ENCODE measurements around the gene NTM. TPM values are rescaled to one million over a fixed set of nuclear protein-coding genes. Genes with fewer than 3 reads are reported as not detected.

Gene NTM
- total and polyA plus RNA-seq, 2 donors (not counting 3 experiments of a cell fraction or from before 2014, with no cell fraction given) = 1.00 to 1.1 TPM

DNA sequence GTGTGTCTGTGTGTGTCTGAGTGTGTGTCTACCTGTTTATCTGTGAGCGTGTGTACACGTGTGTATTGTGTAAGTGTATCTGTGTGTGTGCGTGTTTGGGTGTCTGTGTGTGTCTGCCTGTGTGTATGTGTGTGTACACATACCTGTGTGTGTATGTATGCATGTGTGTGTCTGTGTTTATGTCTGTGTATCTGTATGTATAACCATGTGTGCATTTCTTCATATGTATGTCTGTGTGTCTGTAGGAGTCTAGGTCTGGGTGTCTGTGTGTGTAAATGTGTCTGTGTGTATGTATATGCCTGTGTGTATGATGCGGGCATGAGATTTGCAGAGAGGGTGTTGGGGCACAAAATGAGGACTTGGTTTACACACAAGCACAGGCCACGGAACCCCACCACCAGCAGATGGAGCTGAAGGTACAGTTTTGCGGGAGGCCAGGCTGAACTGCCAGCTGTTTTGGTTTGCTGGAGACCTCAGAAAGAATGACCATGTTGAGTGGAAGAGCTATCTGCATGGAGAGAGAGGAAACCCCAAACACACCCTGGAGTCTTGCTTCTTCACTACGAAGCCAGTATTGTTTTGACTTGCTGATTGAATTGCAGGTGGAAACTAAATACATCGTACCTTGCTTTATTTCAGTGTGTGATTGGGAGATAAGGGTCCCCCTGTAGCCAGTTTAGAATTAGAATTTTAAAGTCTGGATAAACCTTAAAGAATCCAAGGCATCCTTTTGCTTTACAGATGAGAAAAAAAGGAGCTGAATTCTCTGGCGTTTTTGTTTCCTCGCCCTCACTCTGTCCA lies 497.2 kb downstream of the NTM start:
- H3K9me1 ChIP-seq (replicated peaks; ENCODE audit: control insufficient read depth, extremely low read depth, insufficient read depth, low read length) = no peaks in the 10 kb centered on the region
- TF ChIP-seq FOS (IDR thresholded peaks at IDR 0.05; ENCODE audit: borderline replicate concordance, insufficient read depth, low read length) (no peak), POLR2AphosphoS5 (IDR thresholded peaks at IDR 0.05; ENCODE audit: insufficient read depth, low read depth, low read length) (no peak), MYC (IDR thresholded peaks at IDR 0.05; ENCODE audit: low read depth, low read length) (no peak)
- TF ChIP-seq, protein P1, sequence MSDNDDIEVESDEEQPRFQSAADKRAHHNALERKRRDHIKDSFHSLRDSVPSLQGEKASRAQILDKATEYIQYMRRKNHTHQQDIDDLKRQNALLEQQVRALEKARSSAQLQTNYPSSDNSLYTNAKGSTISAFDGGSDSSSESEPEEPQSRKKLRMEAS (IDR thresholded peaks at IDR 0.05; ENCODE audit: insufficient read depth, insufficient read length) = no peak
- TF ChIP-seq, protein P2, sequence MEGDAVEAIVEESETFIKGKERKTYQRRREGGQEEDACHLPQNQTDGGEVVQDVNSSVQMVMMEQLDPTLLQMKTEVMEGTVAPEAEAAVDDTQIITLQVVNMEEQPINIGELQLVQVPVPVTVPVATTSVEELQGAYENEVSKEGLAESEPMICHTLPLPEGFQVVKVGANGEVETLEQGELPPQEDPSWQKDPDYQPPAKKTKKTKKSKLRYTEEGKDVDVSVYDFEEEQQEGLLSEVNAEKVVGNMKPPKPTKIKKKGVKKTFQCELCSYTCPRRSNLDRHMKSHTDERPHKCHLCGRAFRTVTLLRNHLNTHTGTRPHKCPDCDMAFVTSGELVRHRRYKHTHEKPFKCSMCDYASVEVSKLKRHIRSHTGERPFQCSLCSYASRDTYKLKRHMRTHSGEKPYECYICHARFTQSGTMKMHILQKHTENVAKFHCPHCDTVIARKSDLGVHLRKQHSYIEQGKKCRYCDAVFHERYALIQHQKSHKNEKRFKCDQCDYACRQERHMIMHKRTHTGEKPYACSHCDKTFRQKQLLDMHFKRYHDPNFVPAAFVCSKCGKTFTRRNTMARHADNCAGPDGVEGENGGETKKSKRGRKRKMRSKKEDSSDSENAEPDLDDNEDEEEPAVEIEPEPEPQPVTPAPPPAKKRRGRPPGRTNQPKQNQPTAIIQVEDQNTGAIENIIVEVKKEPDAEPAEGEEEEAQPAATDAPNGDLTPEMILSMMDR (IDR thresholded peaks at IDR 0.05; ENCODE audit: extremely low read depth in 1 of 2, insufficient read depth in 1 of 2, low read depth in 1 of 2, low read length in 2 of 2) = peak; percentile 85 to 88
- no peaks in the 10 kb centered on the region for H3K79me2 ChIP-seq (ENCODE audit: control insufficient read depth, insufficient read depth, low read length)
- no peak overlapping the region for H3K4me2 ChIP-seq (ENCODE audit: insufficient read depth, low read length)
- H3K4me3 ChIP-seq (replicated peaks in 1 of 3; ENCODE audit: insufficient read depth in 1 of 3, low read depth in 1 of 3, low read length in 3 of 3) = no peak overlapping the region
- DNase-seq (ENCODE audit: low read depth, low spot score) (peak; percentile 80), FAIRE-seq (peak; percentile 85)
- no peak overlapping the region for H2AFZ ChIP-seq (ENCODE audit: low read depth, low read length)
- no TSS peak for BruUV-seq (replicated peaks)
- no peaks in the 10 kb centered on the region for H3K9me3 ChIP-seq (replicated peaks; ENCODE audit: control insufficient read depth, insufficient read depth, low read length)
- no peaks in the 10 kb centered on the region for H3K27me3 ChIP-seq (ENCODE audit: control insufficient read depth in 2 of 2, insufficient read depth in 2 of 2, low read length in 2 of 2)
- H3K27ac ChIP-seq (ENCODE audit: insufficient read depth, low read depth, low read length) = no peak overlapping the region
- H4K20me1 ChIP-seq (replicated peaks; ENCODE audit: control insufficient read depth, extremely low read depth, insufficient read depth, low read length) = no peaks in the 10 kb centered on the region
- ChIA-PET CTCF (interaction anchor here (0.6 to 10.0 kb wide), 58 partner anchors 8 to 1197 kb away, joined by 3 to 323 read pairs (median 4); no protein-coding TSS in a partner anchor), POLR2A (interaction anchor here (0.9 to 1.4 kb wide), 2 partner anchors 43 to 258 kb away, joined by 4 to 5 read pairs; no protein-coding TSS in a partner anchor)
- H3K9ac ChIP-seq (replicated peaks; ENCODE audit: extremely low read depth, insufficient read depth, low read length) = no peak overlapping the region
- no peaks in the 10 kb centered on the region for H3K36me3 ChIP-seq (ENCODE audit: control insufficient read depth in 2 of 2, extremely low read depth in 1 of 2, insufficient read depth in 2 of 2, low read length in 2 of 2)
- dilution Hi-C loops (cut with MboI; ENCODE audit: extremely low pct_ligation_motif_present, low sequenced_read_pairs) (no loop called here), intact Hi-C loops (cut with micrococcal nuclease) (loop anchor here (1.0 kb wide), 6 partner anchors 44 to 1197 kb away; no protein-coding TSS in a partner anchor)
- peaks cover 36% of the 10 kb centered on the region for H3K4me1 ChIP-seq (ENCODE audit: control insufficient read depth, extremely low read depth, insufficient read depth, low read length)

Measured in endothelial cell of umbilical vein (primary cell).